Adipocyte (in vitro differentiated cells): Measurements from ENCODE around the gene MKNK2.
"Not testable (repeated sequence)": the region's sequence is repeated elsewhere in the genome, so short reads cannot be mapped to it uniquely, and the experiment has no call there.

Source experiments
- DNase-seq: peaks from one replicate; pipeline ENCODE4 v3.0.0-alpha.2; 2015; ENCODE audit warnings: low read depth
- H3K27me3 ChIP-seq: replicated peaks from 2 replicates; pipeline ENCODE4 v1.7.0; 2013; ENCODE audit warnings: mild to moderate bottlenecking, low read length, moderate library complexity; ENCODE audit not compliant: control insufficient read depth, insufficient read depth
- H3K36me3 ChIP-seq: 2 replicates; pipeline ENCODE4 v1.7.0; 2013; ENCODE audit warnings: low read length, mild to moderate bottlenecking, moderate library complexity; ENCODE audit not compliant: control insufficient read depth, insufficient read depth, severe bottlenecking
- H3K4me1 ChIP-seq: 2 replicates; pipeline ENCODE4 v1.7.0; 2013; ENCODE audit warnings: mild to moderate bottlenecking, low read length, moderate library complexity; ENCODE audit not compliant: control insufficient read depth, insufficient read depth
- H3K4me3 ChIP-seq: 2 replicates; pipeline ENCODE4 v1.7.0; 2013; ENCODE audit warnings: mild to moderate bottlenecking, low read length, moderate library complexity
- H3K9ac ChIP-seq: 2 replicates; pipeline ENCODE4 v1.7.0; 2013; ENCODE audit warnings: mild to moderate bottlenecking, low read length, moderate library complexity
- H3K9me3 ChIP-seq: 2 replicates; pipeline ENCODE4 v1.7.0; 2013; ENCODE audit warnings: mild to moderate bottlenecking, low read length, moderate library complexity; ENCODE audit not compliant: control insufficient read depth

Gene MKNK2

DNA sequence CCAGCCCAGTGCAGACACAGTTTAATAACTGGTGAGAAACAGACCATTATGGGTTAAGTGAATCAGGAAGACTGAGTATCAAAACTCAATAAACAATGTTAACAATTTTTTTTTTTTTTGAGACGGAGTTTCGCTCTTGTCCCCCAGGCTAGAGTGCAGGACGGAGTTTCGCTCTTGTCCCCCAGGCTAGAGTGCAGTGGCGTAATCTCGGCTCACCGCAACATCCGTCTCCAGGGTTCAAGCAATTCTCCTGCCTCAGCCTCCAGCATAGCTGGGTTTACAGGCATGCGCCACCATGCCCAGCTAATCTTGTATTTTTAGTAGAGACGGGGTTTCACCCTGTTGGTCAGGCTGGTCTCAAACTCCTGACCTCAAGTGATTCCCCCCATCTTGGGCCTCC, 62.6 kb downstream of the MKNK2 start:
- H3K36me3 ChIP-seq = peaks cover 57% of the 10 kb centered on the region
- H3K9me3 ChIP-seq, H3K27me3 ChIP-seq, H3K9ac ChIP-seq, H3K4me1 ChIP-seq, DNase-seq, H3K4me3 ChIP-seq: not testable (repeated sequence)
